Measurements from ENCODE around the gene PURA. TPM values are rescaled to one million over a fixed set of nuclear protein-coding genes. Genes with fewer than 3 reads are reported as not detected.

PURA gene
- 2.4 TPM for polyA plus RNA-seq (2012; ENCODE audit: low read depth, missing spikeins)

DNA sequence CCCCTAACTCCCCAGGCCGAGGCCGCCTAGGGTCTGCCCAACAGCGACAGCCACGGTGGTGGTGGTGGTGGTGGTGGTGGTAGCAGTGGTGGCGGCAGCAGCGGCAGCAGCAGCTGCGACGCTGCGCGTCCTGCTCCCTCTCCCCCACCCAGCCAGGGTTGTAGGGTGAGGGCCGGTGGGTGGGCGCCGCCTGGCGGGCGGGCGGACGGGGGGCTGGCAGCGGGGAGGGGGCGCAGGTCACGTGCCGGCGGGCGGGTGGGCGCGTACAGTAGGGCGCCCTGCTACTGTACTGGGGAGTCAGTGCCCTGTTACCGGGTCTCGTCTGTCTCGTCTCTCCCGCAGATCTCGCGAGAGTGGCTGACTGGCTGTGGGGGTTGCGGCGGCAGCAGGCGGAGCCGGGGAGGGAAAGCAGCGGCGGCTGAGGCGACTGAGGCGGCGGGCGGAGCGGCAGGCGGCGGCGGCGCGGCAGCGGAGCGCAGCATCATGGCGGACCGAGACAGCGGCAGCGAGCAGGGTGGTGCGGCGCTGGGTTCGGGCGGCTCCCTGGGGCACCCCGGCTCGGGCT, at the start of gene PURA:
Gene PURA (plus strand): TSS at position 411 of the 565 bp plus-strand sequence. CDS start 73 bp downstream, at position 484.
- TF ChIP-seq SPI1 (IDR thresholded peaks at IDR 0.05; ENCODE audit: low read depth, low read length) = no peak
- peak; percentile 50; the same call in 1 of the 2 replicates for TF ChIP-seq TAF1 (IDR thresholded peaks at IDR 0.05; ENCODE audit: low read depth, low read length)
- peak; percentile 36 for TF ChIP-seq PAX5 (IDR thresholded peaks at IDR 0.05; ENCODE audit: insufficient read depth, low read length, severe bottlenecking)
- TF ChIP-seq POLR2A (IDR thresholded peaks at IDR 0.05; ENCODE audit: low read depth, low read length) = peak; percentile 71; the same call in 1 of the 2 replicates
- no peak for TF ChIP-seq POU2F2 (IDR thresholded peaks at IDR 0.05; ENCODE audit: low read depth, low read length)
- TF ChIP-seq POLR2AphosphoS5 (IDR thresholded peaks at IDR 0.05; ENCODE audit: low read depth, low read length) = peak; percentile 47; the same call in 1 of the 2 replicates
- peak; percentile 91 for DNase-seq (ENCODE audit: insufficient read length, low spot score)
- FAIRE-seq = peak; percentile 98

DNA sequence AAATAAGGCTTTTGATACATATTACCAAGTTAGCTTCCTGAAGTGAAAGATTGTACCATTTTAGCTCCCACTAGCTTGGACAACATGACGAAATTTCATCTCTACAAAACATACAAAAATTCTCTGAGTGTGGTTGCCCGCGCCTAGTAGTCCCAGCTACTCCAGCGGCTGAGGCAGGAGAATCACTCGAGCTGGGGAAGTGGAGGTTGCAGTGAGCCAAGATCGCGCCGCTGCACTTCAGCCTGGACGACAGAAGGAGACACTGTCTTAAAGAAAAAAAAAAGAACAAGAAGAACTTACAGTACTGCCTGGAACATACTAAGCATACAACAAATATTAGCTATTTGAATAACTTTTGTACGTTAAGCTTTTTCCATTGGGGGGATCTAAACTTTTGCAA, 41.1 kb upstream of the PURA start:
- no peak for FAIRE-seq
- DNase-seq (ENCODE audit: insufficient read length, low spot score) = no peak
- TF ChIP-seq TAF1 (IDR thresholded peaks at IDR 0.05; ENCODE audit: low read depth, low read length) = no peak
- no peak for TF ChIP-seq SPI1 (IDR thresholded peaks at IDR 0.05; ENCODE audit: low read depth, low read length)
- no peak for TF ChIP-seq POLR2A (IDR thresholded peaks at IDR 0.05; ENCODE audit: low read depth, low read length)
- no peak for TF ChIP-seq PAX5 (IDR thresholded peaks at IDR 0.05; ENCODE audit: insufficient read depth, low read length, severe bottlenecking)
- no peak for TF ChIP-seq POLR2AphosphoS5 (IDR thresholded peaks at IDR 0.05; ENCODE audit: low read depth, low read length)
- no peak for TF ChIP-seq POU2F2 (IDR thresholded peaks at IDR 0.05; ENCODE audit: low read depth, low read length)

DNA sequence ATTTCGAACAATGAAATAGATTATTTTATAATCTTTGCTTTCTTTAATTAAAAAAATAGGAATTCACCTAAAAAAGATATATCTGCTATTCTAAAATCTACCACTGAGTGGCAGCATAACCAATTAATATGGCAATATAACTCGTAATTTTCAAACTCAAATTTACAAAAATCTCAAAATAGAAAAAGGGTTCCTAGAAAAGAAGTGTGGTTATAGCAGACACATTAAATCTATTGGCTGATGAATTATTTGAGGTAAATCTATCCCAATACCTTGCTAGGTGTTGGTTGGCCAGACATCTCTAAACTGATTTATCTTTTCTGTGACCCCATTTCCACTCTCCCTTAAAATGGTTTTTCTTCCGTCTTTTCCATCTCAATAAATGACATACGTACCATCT, 40.6 kb upstream of the PURA start:
- DNase-seq (ENCODE audit: insufficient read length, low spot score) (no peak), FAIRE-seq (peak; percentile 41)
- TF ChIP-seq PAX5 (IDR thresholded peaks at IDR 0.05; ENCODE audit: insufficient read depth, low read length, severe bottlenecking) (no peak), SPI1 (IDR thresholded peaks at IDR 0.05; ENCODE audit: low read depth, low read length) (no peak), POU2F2 (IDR thresholded peaks at IDR 0.05; ENCODE audit: low read depth, low read length) (no peak), POLR2AphosphoS5 (IDR thresholded peaks at IDR 0.05; ENCODE audit: low read depth, low read length) (no peak), TAF1 (IDR thresholded peaks at IDR 0.05; ENCODE audit: low read depth, low read length) (no peak), POLR2A (IDR thresholded peaks at IDR 0.05; ENCODE audit: low read depth, low read length) (no peak)

DNA sequence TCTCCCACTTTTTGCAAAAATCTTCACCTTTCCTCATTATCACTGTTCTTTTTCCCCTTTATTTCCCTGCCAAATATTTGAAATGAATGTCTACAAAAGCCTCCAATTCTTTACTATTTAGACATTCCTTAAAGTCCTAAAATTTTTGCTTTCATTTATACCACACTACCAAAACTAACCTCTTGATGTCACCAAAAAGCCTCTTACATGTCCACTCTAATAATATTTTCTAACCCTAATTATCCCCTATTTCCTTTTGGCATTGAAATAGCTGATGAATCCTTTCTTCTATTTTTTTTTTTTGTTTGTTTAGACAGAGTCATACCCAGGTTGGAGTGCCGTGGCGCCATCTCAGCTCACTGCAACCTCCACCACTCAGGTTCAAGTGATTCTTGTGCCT, 38.5 kb upstream of the PURA start:
- TF ChIP-seq TAF1 (IDR thresholded peaks at IDR 0.05; ENCODE audit: low read depth, low read length) (no peak), POLR2AphosphoS5 (IDR thresholded peaks at IDR 0.05; ENCODE audit: low read depth, low read length) (no peak), POU2F2 (IDR thresholded peaks at IDR 0.05; ENCODE audit: low read depth, low read length) (no peak), SPI1 (IDR thresholded peaks at IDR 0.05; ENCODE audit: low read depth, low read length) (no peak), POLR2A (IDR thresholded peaks at IDR 0.05; ENCODE audit: low read depth, low read length) (no peak), PAX5 (IDR thresholded peaks at IDR 0.05; ENCODE audit: insufficient read depth, low read length, severe bottlenecking) (no peak)
- FAIRE-seq (no peak), DNase-seq (ENCODE audit: insufficient read length, low spot score) (no peak)

DNA sequence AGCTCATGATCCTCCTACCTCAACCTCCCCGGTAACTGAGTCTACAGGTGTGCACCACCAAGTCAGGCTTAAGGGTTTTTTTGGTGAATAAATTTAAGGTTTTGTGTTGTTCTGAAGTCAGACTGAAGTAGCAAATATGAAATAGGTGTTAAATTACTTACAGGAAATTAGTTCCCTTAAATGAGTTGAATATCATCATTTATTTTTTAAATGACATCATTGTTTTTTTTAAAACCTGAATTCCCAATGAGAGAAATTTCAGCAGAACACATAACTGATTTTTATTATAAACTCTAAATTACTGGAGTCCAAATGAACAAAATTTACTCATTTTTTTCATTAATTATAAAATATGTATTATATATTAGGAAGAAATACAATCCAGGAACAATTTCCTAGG, 37.8 kb upstream of the PURA start:
- DNase-seq (ENCODE audit: insufficient read length, low spot score) (no peak), FAIRE-seq (no peak)
- no peak for TF ChIP-seq PAX5 (IDR thresholded peaks at IDR 0.05; ENCODE audit: insufficient read depth, low read length, severe bottlenecking)
- no peak for TF ChIP-seq POLR2AphosphoS5 (IDR thresholded peaks at IDR 0.05; ENCODE audit: low read depth, low read length)
- no peak for TF ChIP-seq TAF1 (IDR thresholded peaks at IDR 0.05; ENCODE audit: low read depth, low read length)
- TF ChIP-seq SPI1 (IDR thresholded peaks at IDR 0.05; ENCODE audit: low read depth, low read length) = no peak
- TF ChIP-seq POLR2A (IDR thresholded peaks at IDR 0.05; ENCODE audit: low read depth, low read length) = no peak
- TF ChIP-seq POU2F2 (IDR thresholded peaks at IDR 0.05; ENCODE audit: low read depth, low read length) = no peak

DNA sequence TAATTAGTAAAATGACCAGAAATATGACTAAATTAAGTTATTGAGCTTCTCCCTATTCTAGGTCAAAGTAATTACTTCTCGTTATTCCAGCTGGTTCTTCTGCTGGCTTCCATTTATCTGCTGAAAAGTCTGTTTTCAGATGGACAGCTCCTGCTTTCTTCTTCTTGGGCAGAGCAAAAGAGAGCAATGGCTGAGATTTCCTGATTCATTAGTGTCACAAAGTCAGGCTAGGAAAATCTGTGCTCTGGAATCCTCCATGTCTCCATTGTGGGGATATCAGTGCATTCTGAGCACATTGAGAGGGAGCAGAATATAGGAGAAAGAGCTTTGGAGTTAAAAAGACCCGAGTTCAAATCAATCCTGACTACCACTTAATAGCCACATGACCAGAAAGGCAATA, 37.1 kb upstream of the PURA start:
- DNase-seq (ENCODE audit: insufficient read length, low spot score) (no peak), FAIRE-seq (no peak)
- no peak for TF ChIP-seq POLR2A (IDR thresholded peaks at IDR 0.05; ENCODE audit: low read depth, low read length)
- no peak for TF ChIP-seq TAF1 (IDR thresholded peaks at IDR 0.05; ENCODE audit: low read depth, low read length)
- TF ChIP-seq SPI1 (IDR thresholded peaks at IDR 0.05; ENCODE audit: low read depth, low read length) = no peak
- no peak for TF ChIP-seq PAX5 (IDR thresholded peaks at IDR 0.05; ENCODE audit: insufficient read depth, low read length, severe bottlenecking)
- TF ChIP-seq POU2F2 (IDR thresholded peaks at IDR 0.05; ENCODE audit: low read depth, low read length) = no peak
- TF ChIP-seq POLR2AphosphoS5 (IDR thresholded peaks at IDR 0.05; ENCODE audit: low read depth, low read length) = no peak

DNA sequence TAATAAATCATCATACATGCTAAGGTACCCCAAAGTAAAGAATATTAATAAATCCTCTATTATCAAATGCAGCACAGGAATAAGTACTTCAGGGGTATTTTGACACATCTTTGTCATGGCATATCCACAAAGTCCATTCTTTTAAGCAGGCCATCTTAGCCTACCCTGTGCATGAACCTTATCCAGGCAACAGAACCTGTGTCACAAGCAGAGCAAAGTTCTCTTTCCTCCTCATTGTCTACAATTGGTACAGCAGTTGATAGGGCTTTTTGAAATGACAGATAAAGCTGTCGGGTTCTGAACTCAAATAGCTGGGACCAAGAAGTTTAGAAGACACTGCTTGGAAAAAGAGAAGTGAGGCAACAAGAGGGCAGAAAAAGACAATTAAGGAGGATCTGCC, 30.8 kb upstream of the PURA start:
- TF ChIP-seq POLR2AphosphoS5 (IDR thresholded peaks at IDR 0.05; ENCODE audit: low read depth, low read length) = no peak
- FAIRE-seq (no peak), DNase-seq (ENCODE audit: insufficient read length, low spot score) (no peak)

DNA sequence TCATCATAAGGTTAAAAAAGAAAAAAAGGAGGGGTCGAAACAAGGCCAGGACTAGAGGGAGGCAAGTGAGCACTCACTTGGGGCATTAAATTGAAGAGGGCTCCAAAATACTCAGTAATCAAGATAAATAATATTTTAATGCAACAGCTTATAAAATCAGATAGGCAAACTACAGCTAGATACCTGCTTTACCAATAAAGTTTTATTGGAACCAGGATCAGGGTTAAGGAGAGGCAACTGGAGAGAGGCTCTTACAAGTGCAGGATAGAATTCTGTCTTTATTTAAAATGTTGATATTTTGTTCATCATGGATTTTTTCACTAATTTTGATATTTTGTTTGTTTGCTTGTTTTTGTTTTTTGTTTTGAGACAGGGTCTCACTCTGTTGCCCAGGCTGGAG, 30.3 kb upstream of the PURA start:
- TF ChIP-seq SPI1 (IDR thresholded peaks at IDR 0.05; ENCODE audit: low read depth, low read length) (no peak), POU2F2 (IDR thresholded peaks at IDR 0.05; ENCODE audit: low read depth, low read length) (no peak), TAF1 (IDR thresholded peaks at IDR 0.05; ENCODE audit: low read depth, low read length) (no peak), POLR2A (IDR thresholded peaks at IDR 0.05; ENCODE audit: low read depth, low read length) (no peak), PAX5 (IDR thresholded peaks at IDR 0.05; ENCODE audit: insufficient read depth, low read length, severe bottlenecking) (no peak), POLR2AphosphoS5 (IDR thresholded peaks at IDR 0.05; ENCODE audit: low read depth, low read length) (no peak)
- DNase-seq (ENCODE audit: insufficient read length, low spot score) (no peak), FAIRE-seq (no peak)

DNA sequence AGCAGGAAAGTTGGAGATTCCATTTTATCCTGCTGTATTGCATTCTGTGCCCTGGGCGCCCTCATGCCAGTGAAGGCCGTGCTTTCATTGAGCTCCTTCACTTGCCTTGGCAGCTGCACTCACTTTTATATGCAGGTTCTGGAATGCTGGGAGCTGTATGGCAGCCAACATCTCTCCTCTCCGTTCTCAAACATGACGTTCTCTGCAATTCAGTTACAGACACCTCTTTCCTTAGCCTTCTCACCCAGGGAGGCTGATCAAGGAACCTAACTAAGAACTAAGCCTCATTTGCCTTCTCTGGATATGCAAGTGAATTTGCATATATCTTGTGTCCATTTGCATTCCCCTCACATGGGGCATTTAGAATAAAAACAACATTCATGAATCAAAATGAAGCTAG, 29.4 kb upstream of the PURA start:
- FAIRE-seq = no peak
- TF ChIP-seq POU2F2 (IDR thresholded peaks at IDR 0.05; ENCODE audit: low read depth, low read length) (no peak), SPI1 (IDR thresholded peaks at IDR 0.05; ENCODE audit: low read depth, low read length) (no peak), POLR2A (IDR thresholded peaks at IDR 0.05; ENCODE audit: low read depth, low read length) (no peak), TAF1 (IDR thresholded peaks at IDR 0.05; ENCODE audit: low read depth, low read length) (no peak), PAX5 (IDR thresholded peaks at IDR 0.05; ENCODE audit: insufficient read depth, low read length, severe bottlenecking) (no peak)
- DNase-seq (ENCODE audit: insufficient read length, low spot score) = no peak

DNA sequence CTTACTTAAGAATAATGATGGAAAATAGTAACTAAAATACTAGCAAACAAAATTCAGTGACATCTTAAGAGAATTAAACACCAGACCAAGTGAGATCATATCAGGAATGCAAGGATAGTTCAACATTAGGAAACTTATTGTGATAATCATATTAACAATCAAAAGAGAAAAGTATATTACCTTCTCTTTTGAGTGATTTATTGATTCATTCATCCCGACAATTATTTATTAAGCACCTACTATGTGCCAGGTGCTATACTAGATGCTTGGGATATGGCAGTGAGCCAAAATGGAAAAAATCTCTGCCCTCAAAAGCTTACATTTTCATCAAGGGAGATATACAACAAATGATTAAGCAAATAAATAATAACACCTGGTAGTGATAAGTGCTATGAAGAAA, 23.7 kb upstream of the PURA start:
- FAIRE-seq (no peak), DNase-seq (ENCODE audit: insufficient read length, low spot score) (no peak)
- TF ChIP-seq PAX5 (IDR thresholded peaks at IDR 0.05; ENCODE audit: insufficient read depth, low read length, severe bottlenecking) (no peak), POU2F2 (IDR thresholded peaks at IDR 0.05; ENCODE audit: low read depth, low read length) (no peak)
